CD4-positive, alpha-beta T cell (primary cell): ENCODE data around the gene VIPR2. TPM values are rescaled to one million over a fixed set of nuclear protein-coding genes. Genes with fewer than 3 reads are reported as not detected.

Experiments
- ATAC-seq: fragments of 200-7000 bp; cut with Tn5 transposase; one replicate; pipeline ENCODE4 v1.10.0; 2022; ENCODE audit warnings: mild to moderate bottlenecking; ENCODE audit not compliant: poor library complexity
- CTCF ChIA-PET: fragments of 350-600 bp; sonication (Branson Sonifier 250); formaldehyde crosslinking; loops from one replicate; lab custom pipeline; 2021; ENCODE audit warnings: antibody characterized with exemption, inconsistent platforms; lab: Charles Lee
- POLR2A ChIA-PET: fragments of 350-600 bp; sonication (Branson Sonifier 250); formaldehyde crosslinking; loops from one replicate; lab custom pipeline; 2021; ENCODE audit warnings: antibody characterized with exemption, inconsistent platforms; lab: Charles Lee
- DNase-seq, 14 experiments: peaks; one replicate each; pipeline ENCODE4 v3.0.0-alpha.2; 2013 to 2020; ENCODE audit warnings: mixed read lengths in 2 of 14
- H3K27ac ChIP-seq, 2 donors: one replicate each; pipeline versions ENCODE4 v1.5.1 to v1.7.0; 2013; ENCODE audit warnings: low read length in 2 of 2, low read depth in 1 of 2, mild to moderate bottlenecking in 1 of 2
- H3K27me3 ChIP-seq, 2 experiments: 1 replicate in 1 of 2; 2 replicates in 1 of 2; pipeline versions ENCODE4 v1.6.1 to v1.7.0; 2013; ENCODE audit warnings: low read length in 2 of 2, control low read depth in 1 of 2, mild to moderate bottlenecking in 1 of 2, moderate library complexity in 1 of 2; ENCODE audit not compliant: insufficient read depth in 2 of 2, control insufficient read depth in 1 of 2
- H3K36me3 ChIP-seq: one replicate; pipeline ENCODE4 v1.6.1; 2013; ENCODE audit warnings: low read length, control low read depth; ENCODE audit not compliant: insufficient read depth
- H3K4me1 ChIP-seq: one replicate; pipeline ENCODE4 v1.6.1; 2013; ENCODE audit warnings: low read length, control low read depth; ENCODE audit not compliant: insufficient read depth
- H3K4me3 ChIP-seq: one replicate; pipeline ENCODE4 v1.5.1; 2013; ENCODE audit warnings: mild to moderate bottlenecking, low read length, moderate library complexity
- H3K9me3 ChIP-seq, 2 experiments: 1 replicate in 1 of 2; 2 replicates in 1 of 2; pipeline versions ENCODE4 v1.6.1 to v1.7.0; 2013; ENCODE audit warnings: low read length in 2 of 2, mild to moderate bottlenecking in 2 of 2, control low read depth in 1 of 2, moderate library complexity in 1 of 2; ENCODE audit not compliant: control insufficient read depth in 1 of 2, insufficient read depth in 1 of 2
- H3K27ac Mint-ChIP-seq: one replicate; pipeline ENCODE4 v1.8.0; 2020; ENCODE audit warnings: mixed read lengths
- H3K27me3 Mint-ChIP-seq: one replicate; pipeline ENCODE4 v1.8.0; 2021; ENCODE audit warnings: mixed read lengths
- H3K36me3 Mint-ChIP-seq: one replicate; pipeline ENCODE4 v1.8.0; 2021; ENCODE audit warnings: low read depth, mixed read lengths
- H3K4me1 Mint-ChIP-seq: one replicate; pipeline ENCODE4 v1.8.0; 2021; ENCODE audit warnings: low read depth, mixed read lengths
- H3K4me3 Mint-ChIP-seq: one replicate; pipeline ENCODE4 v1.8.0; 2020; ENCODE audit warnings: mild to moderate bottlenecking, mixed read lengths
- H3K9me3 Mint-ChIP-seq: one replicate; pipeline ENCODE4 v1.8.0; 2020; ENCODE audit warnings: mixed read lengths
- intact Hi-C, 2 experiments: fragments of 100-400 bp; cut with DNase I in 1 of 2; cut with micrococcal nuclease in 1 of 2; formaldehyde crosslinking; loops; one replicate each; pipeline versions ENCODE4 v1.15.1 to v1.9.0; 2023 to 2025; cut with DNase I, micrococcal nuclease
- total RNA-seq, 174 experiments: library from RNA in 2 of 174; stranded (reverse) in 2 of 174; gene quantifications; one replicate each; pipeline ENCODE4 v1.2.3 and lab custom pipeline; 2021 to 2026
- TF ChIP-seq, protein P1 (sequence below): fragments of 200-600 bp; IDR thresholded peaks from one replicate; pipeline ENCODE4 v1.8.0; 2022; ENCODE audit warnings: antibody characterized with exemption, mild to moderate bottlenecking

VIPR2 gene
- total RNA-seq, 2 experiments from 2014 or later, result 0.59 to 0.80 TPM

DNA sequence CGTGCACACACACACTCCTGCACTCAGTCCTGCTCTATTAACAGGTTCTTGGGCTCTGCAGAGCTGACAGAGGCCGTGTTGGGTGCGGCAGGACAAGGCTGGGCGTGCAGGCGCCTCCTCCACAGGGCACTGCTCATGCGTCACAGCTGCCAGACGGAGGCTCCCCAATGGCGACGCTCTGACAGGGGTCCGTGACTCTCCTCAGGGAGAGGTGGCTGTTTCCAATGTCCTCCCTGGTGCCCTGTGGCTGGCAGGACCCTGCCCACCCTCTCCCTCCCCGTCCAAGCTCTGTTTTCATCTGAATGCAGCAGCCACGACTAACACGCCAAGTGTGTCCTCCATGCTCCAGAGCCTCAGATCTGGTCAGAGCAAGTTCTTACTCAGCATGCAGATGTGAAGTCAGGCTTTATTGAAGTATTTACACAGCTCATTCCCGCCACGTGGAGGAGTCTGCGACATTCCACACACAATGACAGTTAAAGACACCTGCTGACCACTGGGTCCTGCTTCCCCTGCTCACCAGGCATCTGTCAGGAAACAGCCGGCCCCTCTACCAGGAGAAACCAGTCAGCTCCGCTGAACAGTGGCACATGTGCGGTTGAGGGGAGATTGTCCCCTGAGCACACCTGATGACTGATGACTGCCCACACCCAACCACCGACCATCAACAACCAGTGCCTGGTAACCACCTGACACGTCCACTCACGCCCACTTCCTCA, 116.7 kb downstream of the VIPR2 start:
- Histone ChIP-seq H3K4me3 (no peak overlapping the region), H3K27ac (no peak overlapping the region), H3K36me3 (no peaks in the 10 kb centered on the region), H3K4me1 (peaks cover 15% of the 10 kb centered on the region), H3K9me3 (peaks cover 0 to 19% of the 10 kb centered on the region in 2 experiments), H3K27me3 (peaks cover 18 to 24% of the 10 kb centered on the region in 2 experiments)
- CTCF ChIA-PET, result no interaction called here
- Mint-ChIP-seq H3K4me1 (peaks cover 17% of the 10 kb centered on the region), H3K27me3 (peaks cover 19% of the 10 kb centered on the region), H3K36me3 (no peaks in the 10 kb centered on the region), H3K27ac (no peak overlapping the region), H3K4me3 (no peak overlapping the region), H3K9me3 (no peaks in the 10 kb centered on the region)
- TF ChIP-seq, protein P1, sequence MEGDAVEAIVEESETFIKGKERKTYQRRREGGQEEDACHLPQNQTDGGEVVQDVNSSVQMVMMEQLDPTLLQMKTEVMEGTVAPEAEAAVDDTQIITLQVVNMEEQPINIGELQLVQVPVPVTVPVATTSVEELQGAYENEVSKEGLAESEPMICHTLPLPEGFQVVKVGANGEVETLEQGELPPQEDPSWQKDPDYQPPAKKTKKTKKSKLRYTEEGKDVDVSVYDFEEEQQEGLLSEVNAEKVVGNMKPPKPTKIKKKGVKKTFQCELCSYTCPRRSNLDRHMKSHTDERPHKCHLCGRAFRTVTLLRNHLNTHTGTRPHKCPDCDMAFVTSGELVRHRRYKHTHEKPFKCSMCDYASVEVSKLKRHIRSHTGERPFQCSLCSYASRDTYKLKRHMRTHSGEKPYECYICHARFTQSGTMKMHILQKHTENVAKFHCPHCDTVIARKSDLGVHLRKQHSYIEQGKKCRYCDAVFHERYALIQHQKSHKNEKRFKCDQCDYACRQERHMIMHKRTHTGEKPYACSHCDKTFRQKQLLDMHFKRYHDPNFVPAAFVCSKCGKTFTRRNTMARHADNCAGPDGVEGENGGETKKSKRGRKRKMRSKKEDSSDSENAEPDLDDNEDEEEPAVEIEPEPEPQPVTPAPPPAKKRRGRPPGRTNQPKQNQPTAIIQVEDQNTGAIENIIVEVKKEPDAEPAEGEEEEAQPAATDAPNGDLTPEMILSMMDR, result no peak
- DNase-seq (peak in 2 of 14 experiments; percentile 3 to 24), ATAC-seq (no peak)
- POLR2A ChIA-PET, result interaction anchor here (0.9 kb wide), 1 partner anchor 51 kb away, joined by 3 read pairs; no protein-coding TSS in a partner anchor
- intact Hi-C loops, result no loop called here

GRCh38 chr7:159027056-159027788, 117.4 kb downstream of the VIPR2 start:
- no peak overlapping the region for H3K4me3 ChIP-seq
- ChIA-PET CTCF (no interaction called here), POLR2A (no interaction called here)
- Mint-ChIP-seq H3K27me3 (peaks cover 19% of the 10 kb centered on the region), H3K4me1 (peaks cover 17% of the 10 kb centered on the region), H3K9me3 (no peaks in the 10 kb centered on the region), H3K27ac (no peak overlapping the region), H3K36me3 (no peaks in the 10 kb centered on the region), H3K4me3 (no peak overlapping the region)
- intact Hi-C loops, result no loop called here
- peaks cover 15% of the 10 kb centered on the region for H3K4me1 ChIP-seq
- peaks cover 16 to 22% of the 10 kb centered on the region in 2 experiments for H3K27me3 ChIP-seq
- TF ChIP-seq, protein P1, result no peak
- DNase-seq (peak in 1 of 14 experiments; percentile 8), ATAC-seq (no peak)
- no peaks in the 10 kb centered on the region for H3K36me3 ChIP-seq
- peaks cover 0 to 26% of the 10 kb centered on the region in 2 experiments for H3K9me3 ChIP-seq
- no peak overlapping the region for H3K27ac ChIP-seq

DNA sequence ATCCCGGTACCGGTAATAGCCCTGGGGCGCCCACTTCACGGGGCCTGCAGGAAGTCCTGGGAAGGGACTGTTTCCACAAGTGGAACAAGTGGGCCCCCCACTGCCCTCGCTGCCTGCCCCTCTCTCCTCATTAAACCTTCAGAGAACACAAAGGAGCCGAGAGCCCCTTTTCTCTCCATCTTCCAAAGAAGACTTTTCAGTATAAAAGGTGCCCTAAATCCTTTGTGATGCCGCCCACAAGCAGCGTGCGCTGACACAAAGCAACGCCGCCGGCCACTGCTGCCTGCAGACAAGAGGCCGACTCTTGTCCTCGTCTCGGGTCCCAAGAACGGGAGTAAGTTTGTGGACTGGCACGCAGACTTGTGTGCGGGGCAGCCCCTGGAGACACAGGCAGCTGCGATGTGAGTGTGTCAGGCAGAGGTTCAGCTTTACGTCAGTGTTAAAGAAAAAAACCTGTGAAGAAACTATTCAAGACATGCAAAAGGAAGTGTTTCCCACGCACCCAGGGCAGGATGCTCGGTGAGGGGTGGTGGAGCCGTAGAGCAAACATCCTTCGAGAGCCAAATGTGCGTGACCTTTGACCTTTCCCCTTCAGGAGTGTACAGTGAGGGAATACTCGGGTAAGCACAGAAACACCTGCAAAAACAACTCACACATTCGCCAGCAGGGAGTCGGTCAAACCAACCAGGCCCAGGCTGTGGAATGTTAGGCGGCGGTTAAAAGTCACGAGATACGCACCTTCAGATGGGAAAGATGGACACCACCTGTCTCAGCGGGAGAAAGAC, 118.2 kb downstream of the VIPR2 start:
- peaks cover 17% of the 10 kb centered on the region for H3K4me1 Mint-ChIP-seq
- TF ChIP-seq, protein P1, result no peak
- H3K9me3 ChIP-seq, result peaks cover 0 to 28% of the 10 kb centered on the region in 2 experiments
- CTCF ChIA-PET, result no interaction called here
- peaks cover 15% of the 10 kb centered on the region for H3K4me1 ChIP-seq
- H3K27ac ChIP-seq, result no peak overlapping the region
- peak overlapping the region; percentile 18 for H3K4me3 Mint-ChIP-seq
- H3K4me3 ChIP-seq, result no peak overlapping the region
- H3K36me3 Mint-ChIP-seq, result no peaks in the 10 kb centered on the region
- no peaks in the 10 kb centered on the region for H3K36me3 ChIP-seq
- POLR2A ChIA-PET, result no interaction called here
- H3K27me3 ChIP-seq, result peaks cover 14 to 17% of the 10 kb centered on the region in 2 experiments
- H3K9me3 Mint-ChIP-seq, result no peaks in the 10 kb centered on the region
- peaks cover 19% of the 10 kb centered on the region for H3K27me3 Mint-ChIP-seq
- DNase-seq (peak in 3 of 14 experiments; percentile 22 to 33 (median 30)), ATAC-seq (peak; percentile 82)
- intact Hi-C loops, result no loop called here
- H3K27ac Mint-ChIP-seq, result peak overlapping the region; percentile 40
